ENCODE data around the gene DNAH8.

DNA sequence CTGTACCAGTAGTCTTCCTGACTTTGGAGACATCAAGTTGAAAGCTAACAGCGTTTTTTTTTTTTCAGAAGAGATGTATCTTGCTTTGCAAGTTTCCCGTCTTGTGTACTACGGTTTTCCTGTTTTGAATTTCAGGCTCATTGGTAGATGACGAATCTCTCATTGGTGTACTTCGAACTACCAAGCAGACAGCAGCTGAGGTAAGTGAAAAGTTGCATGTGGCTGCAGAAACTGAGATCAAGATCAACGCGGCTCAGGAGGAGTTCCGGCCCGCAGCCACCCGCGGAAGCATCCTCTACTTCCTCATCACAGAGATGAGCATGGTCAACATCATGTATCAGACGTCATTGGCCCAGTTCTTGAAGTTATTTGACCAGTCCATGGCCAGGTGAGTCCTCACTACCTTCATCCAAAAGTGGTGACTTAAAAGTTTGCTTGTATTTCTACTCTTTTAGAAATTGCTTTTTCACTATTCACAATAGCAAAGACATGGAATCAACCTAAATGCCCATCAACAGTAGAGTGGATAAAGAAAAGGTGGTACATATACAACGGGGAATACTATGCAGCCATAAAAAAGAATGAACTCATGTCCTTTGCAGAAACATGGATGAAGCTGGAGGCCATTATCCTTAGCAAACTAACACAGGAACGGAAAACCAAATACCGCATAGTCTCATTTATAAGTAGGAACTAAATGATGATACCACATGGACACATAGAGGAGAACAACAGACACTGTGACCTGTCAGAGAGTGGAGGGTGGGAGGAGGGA lies 222.9 kb downstream of the DNAH8 start:
- TF ChIP-seq, protein P1, sequence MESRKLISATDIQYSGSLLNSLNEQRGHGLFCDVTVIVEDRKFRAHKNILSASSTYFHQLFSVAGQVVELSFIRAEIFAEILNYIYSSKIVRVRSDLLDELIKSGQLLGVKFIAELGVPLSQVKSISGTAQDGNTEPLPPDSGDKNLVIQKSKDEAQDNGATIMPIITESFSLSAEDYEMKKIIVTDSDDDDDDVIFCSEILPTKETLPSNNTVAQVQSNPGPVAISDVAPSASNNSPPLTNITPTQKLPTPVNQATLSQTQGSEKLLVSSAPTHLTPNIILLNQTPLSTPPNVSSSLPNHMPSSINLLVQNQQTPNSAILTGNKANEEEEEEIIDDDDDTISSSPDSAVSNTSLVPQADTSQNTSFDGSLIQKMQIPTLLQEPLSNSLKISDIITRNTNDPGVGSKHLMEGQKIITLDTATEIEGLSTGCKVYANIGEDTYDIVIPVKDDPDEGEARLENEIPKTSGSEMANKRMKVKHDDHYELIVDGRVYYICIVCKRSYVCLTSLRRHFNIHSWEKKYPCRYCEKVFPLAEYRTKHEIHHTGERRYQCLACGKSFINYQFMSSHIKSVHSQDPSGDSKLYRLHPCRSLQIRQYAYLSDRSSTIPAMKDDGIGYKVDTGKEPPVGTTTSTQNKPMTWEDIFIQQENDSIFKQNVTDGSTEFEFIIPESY (IDR thresholded peaks at IDR 0.05; ENCODE audit: extremely low read depth, insufficient replicate concordance, low read length): no peak
- TF ChIP-seq POLR2A (IDR thresholded peaks at IDR 0.05; ENCODE audit: borderline replicate concordance, extremely low read depth, insufficient read depth, insufficient read length) (no peak), RAD21 (IDR thresholded peaks at IDR 0.05; ENCODE audit: low read depth) (no peak), POLR2AphosphoS5 (IDR thresholded peaks at IDR 0.05; ENCODE audit: low read depth, low read length) (no peak), EGR1 (IDR thresholded peaks at IDR 0.05; ENCODE audit: low read depth) (no peak), EZH2phosphoT487 (IDR thresholded peaks at IDR 0.05; ENCODE audit: borderline replicate concordance) (no peak), SRF (IDR thresholded peaks at IDR 0.05; ENCODE audit: low read depth) (no peak), CEBPB (IDR thresholded peaks at IDR 0.05; ENCODE audit: low read depth) (no peak), CBX3 (IDR thresholded peaks at IDR 0.05; ENCODE audit: low read depth) (no peak), SP1 (IDR thresholded peaks at IDR 0.05; ENCODE audit: low read depth) (no peak)
- TF ChIP-seq, protein P2, sequence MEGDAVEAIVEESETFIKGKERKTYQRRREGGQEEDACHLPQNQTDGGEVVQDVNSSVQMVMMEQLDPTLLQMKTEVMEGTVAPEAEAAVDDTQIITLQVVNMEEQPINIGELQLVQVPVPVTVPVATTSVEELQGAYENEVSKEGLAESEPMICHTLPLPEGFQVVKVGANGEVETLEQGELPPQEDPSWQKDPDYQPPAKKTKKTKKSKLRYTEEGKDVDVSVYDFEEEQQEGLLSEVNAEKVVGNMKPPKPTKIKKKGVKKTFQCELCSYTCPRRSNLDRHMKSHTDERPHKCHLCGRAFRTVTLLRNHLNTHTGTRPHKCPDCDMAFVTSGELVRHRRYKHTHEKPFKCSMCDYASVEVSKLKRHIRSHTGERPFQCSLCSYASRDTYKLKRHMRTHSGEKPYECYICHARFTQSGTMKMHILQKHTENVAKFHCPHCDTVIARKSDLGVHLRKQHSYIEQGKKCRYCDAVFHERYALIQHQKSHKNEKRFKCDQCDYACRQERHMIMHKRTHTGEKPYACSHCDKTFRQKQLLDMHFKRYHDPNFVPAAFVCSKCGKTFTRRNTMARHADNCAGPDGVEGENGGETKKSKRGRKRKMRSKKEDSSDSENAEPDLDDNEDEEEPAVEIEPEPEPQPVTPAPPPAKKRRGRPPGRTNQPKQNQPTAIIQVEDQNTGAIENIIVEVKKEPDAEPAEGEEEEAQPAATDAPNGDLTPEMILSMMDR (IDR thresholded peaks at IDR 0.05 in 2 of 3, conservative IDR thresholded peaks at IDR 0.05 in 1 of 3; ENCODE audit: borderline replicate concordance in 1 of 3, insufficient read depth in 1 of 3, low read depth in 2 of 3, low read length in 2 of 3): no peak
